Tibial nerve (tissue), 4 donors: ENCODE results near the gene COQ8B.

Experiments used
- CTCF ChIP-seq, 5 experiments: fragments of 200-600 bp in 3 of 5; fragments of 450-650 bp in 2 of 5; sonication (generic) in 3 of 5; IDR thresholded peaks; one replicate each; pipeline ENCODE4 v1.5.1; 2016 to 2019; ENCODE audit warnings: antibody characterized with exemption in 5 of 5, mild to moderate bottlenecking in 3 of 5, moderate library complexity in 2 of 5
- EP300 ChIP-seq, 2 donors: sonication (generic); formaldehyde crosslinking; IDR thresholded peaks; one replicate each; pipeline ENCODE4 v1.6.1; 2017; ENCODE audit warnings: antibody characterized with exemption in 2 of 2, mild to moderate bottlenecking in 1 of 2
- POLR2A ChIP-seq, 2 donors: fragments of 450-650 bp; IDR thresholded peaks; one replicate each; pipeline ENCODE4 v1.6.1; 2017; ENCODE audit warnings: antibody characterized with exemption in 2 of 2, mild to moderate bottlenecking in 2 of 2, moderate library complexity in 2 of 2

- TF ChIP-seq CTCF (IDR thresholded peaks at IDR 0.05), result no peak
- TF ChIP-seq POLR2A (IDR thresholded peaks at IDR 0.05), result no peak
- no peak for TF ChIP-seq EP300 (IDR thresholded peaks at IDR 0.05)
These were observed 22.8 kb downstream of the COQ8B start for GRCh38 chr19:40693896-40694295.
